Tibial nerve (tissue), 4 donors: ENCODE results near the gene SNRPD1.
"Not testable (repeated sequence)": the region's sequence is repeated elsewhere in the genome, so short reads cannot be mapped to it uniquely, and the experiment has no call there.

Experiments used
- CTCF ChIP-seq, 5 experiments: fragments of 200-600 bp in 3 of 5; fragments of 450-650 bp in 2 of 5; sonication (generic) in 3 of 5; IDR thresholded peaks; one replicate each; pipeline ENCODE4 v1.5.1; 2016 to 2019; ENCODE audit warnings: antibody characterized with exemption in 5 of 5, mild to moderate bottlenecking in 3 of 5, moderate library complexity in 2 of 5
- EP300 ChIP-seq, 2 donors: sonication (generic); formaldehyde crosslinking; IDR thresholded peaks; one replicate each; pipeline ENCODE4 v1.6.1; 2017; ENCODE audit warnings: antibody characterized with exemption in 2 of 2, mild to moderate bottlenecking in 1 of 2

DNA sequence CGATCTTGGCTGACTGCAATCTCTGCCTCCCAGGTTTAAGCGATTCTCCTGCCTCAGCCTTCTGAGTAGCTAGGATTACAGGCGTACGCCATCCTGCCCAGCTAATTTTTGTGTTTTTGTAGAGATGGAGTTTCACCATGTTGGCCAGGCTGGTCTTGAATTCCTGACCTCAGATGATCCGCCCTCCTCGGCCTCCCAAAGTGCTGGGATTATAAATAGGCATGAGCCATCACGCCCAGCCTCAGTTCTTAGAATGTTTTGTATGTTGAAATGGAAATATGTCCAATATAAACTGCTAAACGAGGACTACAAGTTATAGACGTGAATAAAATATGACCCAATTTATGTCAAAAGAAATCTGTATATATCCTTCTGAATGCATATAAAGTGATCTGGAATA lies 9.5 kb downstream of the SNRPD1 start:
- TF ChIP-seq CTCF, EP300 (IDR thresholded peaks at IDR 0.05): not testable (repeated sequence)
